ENCODE measurements around the gene NELL1.

The NELL1 gene

DNA sequence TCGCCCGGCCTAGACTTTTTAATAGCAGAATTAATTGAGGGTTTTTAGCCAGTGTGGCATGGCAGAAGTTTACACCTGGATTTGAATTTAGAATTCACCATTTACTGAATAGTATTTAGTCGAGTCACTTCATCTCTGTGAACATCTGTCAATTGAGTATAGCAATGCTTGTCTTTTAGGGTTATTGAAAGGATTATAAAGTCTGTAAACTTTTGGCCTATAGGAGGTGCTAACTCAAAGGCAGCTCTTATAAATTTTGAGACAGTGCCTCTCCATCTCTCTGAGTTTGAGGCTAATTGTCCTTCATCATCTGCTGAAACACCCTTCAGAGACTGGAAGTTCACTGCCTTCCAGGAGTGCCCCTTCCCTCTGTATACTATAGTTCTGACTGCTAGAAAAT, 205.0 kb downstream of the NELL1 start:
- DNase-seq (ENCODE audit: low read depth) = no peak

- DNase-seq (ENCODE audit: low read depth) = no peak
These were observed 206.5 kb downstream of the NELL1 start for GRCh38 chr11:20875889-20876288.

GRCh38 chr11:20876738-20877137, 207.4 kb downstream of the NELL1 start:
- DNase-seq (ENCODE audit: low read depth) = no peak

DNA sequence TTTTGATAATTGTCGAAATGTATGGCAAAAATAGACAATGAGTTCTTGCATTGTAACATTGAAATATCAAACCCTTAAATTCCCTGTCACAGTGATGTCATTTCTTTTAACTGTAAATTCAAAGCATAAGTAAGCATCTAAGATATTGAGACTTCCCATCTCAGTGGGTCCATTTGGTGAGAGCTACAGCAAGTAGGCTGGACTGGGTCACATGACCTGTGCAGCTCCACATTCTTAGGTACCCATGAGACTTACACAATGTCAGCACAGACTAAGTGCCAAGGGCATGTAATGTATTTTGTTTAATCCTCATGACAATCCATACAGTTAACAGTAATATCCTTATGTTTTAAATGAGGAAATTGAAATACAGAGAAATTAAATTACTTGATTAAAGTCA, 210.7 kb downstream of the NELL1 start:
- no peak for DNase-seq (ENCODE audit: low read depth)

- DNase-seq (ENCODE audit: low read depth) = no peak
These were observed 212.1 kb downstream of the NELL1 start for GRCh38 chr11:20881328-20882079.

DNA sequence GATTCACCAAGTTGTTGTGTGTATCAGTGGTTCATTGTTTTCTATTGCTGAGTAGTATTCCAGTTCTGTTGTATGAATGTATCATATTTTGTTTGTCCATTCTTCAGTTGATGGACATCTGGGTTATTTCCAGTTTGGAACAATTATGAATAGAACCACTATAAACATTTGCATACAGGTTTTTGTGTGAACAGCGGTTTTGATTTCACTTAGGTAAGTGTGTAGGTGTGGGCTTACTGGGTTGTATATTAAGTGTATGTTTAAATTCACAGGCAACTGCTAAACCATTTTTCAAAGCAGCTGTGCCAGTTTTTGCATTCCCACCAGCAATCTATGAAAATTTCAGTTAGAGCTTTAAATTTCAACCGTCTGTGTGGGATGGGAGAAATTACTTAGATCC, 217.8 kb downstream of the NELL1 start:
- no peak for DNase-seq (ENCODE audit: low read depth)

DNA sequence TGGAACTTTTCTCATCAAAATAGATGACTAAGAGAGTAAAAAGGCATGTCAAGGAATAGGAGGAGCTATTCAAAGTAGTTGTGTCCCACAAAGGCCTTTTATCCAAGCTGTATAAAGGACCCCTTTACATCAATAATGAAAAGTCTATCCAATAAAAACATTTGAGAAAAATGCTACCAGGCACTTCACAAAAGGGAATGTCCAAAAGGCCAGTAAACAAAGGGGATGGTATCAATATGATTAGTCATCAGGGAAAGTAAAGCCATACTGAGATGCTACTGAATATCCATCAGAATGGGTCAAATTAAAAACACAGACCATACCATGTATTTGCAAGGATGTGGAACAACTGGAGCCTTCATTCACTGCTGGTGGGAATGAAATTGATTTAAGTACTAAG, 224.9 kb downstream of the NELL1 start:
- no peak for DNase-seq (ENCODE audit: low read depth)

DNA sequence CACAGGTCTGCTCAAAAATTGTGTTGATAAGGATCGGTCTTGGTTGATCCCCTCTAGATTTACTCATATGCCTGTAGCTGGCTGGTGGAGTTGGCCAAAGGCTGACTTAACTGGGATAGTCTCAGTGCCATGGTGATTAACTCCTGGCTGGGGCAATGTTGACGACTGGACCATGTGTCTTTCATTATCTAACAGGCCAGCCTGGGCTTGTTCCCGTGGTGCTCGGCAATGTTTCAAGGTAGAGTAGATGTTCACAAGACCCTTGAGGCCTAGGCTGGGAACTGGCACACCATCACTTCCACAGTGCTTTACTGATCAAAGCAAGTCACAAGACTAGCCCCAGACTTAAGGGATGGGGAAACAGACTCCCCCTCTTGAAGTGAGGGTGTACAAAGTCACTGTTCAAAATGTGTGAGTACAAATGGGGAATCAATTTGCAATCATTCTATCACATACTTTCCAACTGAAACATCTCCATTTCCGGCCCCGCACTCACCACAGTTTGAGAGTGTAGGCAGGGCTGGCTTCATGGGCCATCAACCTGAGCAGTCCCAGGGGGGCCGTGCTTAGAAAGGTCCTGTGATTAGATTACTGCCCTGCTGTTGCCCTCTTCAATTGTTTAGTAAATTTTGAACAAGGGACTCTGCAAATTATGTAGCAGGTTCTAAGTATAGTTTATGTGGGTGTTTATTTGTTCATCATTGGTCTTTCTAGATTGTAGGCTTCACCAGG, 240.8 kb downstream of the NELL1 start:
- DNase-seq (ENCODE audit: low read depth) = no peak

- no peak for DNase-seq (ENCODE audit: low read depth)
These were observed 241.3 kb downstream of the NELL1 start for GRCh38 chr11:20910733-20911132.

GRCh38 chr11:20912065-20912821, 242.9 kb downstream of the NELL1 start:
- DNase-seq (ENCODE audit: low read depth) = no peak

- no peak for DNase-seq (ENCODE audit: low read depth)
These were observed 243.6 kb downstream of the NELL1 start for GRCh38 chr11:20912922-20913512.

GRCh38 chr11:20917306-20917705, 247.9 kb downstream of the NELL1 start:
- DNase-seq (ENCODE audit: low read depth) = no peak

GRCh38 chr11:20926799-20927540, 257.6 kb downstream of the NELL1 start:
- DNase-seq (ENCODE audit: low read depth) = no peak

GRCh38 chr11:20931029-20931428, 261.6 kb downstream of the NELL1 start:
- no peak for DNase-seq (ENCODE audit: low read depth)

DNA sequence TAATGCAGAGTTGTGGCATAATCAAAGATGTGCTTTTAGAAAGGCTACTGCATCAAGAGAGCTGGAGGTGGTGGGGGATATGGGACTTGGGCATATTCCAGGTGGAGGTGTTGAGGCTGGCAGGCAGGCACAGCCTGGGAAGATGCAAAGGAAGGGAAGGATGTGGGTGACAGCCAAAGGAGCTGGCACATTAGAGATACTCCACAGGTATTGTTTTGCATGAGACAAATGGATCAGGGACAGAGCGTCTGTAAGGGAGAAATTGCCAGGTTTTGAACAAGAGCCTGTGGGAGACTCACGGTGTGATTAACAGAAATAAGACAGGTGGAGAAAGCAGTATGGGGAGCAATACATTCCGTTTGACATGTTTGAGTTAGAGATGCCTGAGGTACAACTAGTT, 263.7 kb downstream of the NELL1 start:
- no peak for DNase-seq (ENCODE audit: low read depth)

GRCh38 chr11:20933958-20934357, 264.6 kb downstream of the NELL1 start:
- DNase-seq (ENCODE audit: low read depth) = no peak

DNA sequence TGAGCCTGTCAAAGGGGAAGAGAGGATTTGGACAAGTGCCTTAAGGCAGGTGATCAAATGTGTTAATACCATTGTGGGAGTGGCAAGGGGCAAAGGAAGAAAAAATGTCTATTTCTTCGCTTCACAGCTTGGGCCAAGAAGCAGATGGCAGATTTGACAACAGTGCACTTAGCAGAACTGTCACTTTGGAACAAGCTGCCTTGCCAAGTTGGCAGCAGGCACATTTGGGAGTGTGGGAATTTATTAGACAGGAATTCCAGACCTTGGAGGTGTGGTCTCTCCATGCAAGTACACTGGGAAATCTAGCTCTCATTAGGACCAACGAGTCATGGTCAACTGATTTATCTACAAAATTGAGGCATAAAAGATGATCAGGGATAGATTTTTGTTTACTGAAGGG, 265.1 kb downstream of the NELL1 start:
- DNase-seq (ENCODE audit: low read depth) = no peak

DNA sequence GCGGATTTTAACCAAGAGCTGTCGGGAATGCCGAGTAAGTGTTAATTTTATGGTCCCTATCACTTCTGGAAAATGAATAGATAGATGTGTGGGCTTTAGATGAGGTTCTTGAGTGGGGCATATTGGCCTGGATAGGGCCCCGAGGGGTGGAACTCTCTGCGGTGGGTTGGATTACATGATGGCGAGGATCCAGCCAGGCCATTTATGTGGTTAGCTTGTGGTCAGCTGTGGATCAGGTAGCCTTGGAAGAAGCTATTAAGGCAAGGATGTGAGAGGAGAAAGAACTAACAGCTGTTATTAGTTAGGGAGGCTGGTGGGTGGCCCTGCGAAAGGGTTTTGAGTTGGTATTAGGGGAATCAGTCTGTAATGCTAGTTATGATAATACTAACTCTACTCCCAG, 268.4 kb downstream of the NELL1 start:
- DNase-seq (ENCODE audit: low read depth) = no peak

DNA sequence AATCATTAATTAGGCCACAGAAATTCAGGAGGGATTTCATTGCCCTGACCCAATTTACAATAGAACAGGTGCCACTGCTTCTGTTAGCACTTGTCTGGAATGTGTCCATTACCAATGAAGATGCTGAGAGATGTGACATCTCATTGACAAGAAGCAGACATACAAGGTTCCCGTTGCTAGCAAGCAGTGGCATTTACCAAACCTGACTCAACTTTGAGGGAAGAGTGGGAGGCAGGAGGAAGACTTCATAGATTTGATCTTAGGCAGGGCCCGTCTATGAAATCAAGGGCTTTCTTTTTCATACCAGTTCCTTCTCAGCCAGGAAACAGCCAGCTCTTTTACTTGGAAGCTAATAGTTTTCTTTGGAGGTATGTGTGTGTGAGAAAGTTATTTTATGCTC, 280.2 kb downstream of the NELL1 start:
- no peak for DNase-seq (ENCODE audit: low read depth)

- DNase-seq (ENCODE audit: low read depth) = no peak
These were observed 293.2 kb downstream of the NELL1 start for GRCh38 chr11:20962581-20962980.

- DNase-seq (ENCODE audit: low read depth) = no peak
These were observed 294.2 kb downstream of the NELL1 start for GRCh38 chr11:20963596-20963995.

DNA sequence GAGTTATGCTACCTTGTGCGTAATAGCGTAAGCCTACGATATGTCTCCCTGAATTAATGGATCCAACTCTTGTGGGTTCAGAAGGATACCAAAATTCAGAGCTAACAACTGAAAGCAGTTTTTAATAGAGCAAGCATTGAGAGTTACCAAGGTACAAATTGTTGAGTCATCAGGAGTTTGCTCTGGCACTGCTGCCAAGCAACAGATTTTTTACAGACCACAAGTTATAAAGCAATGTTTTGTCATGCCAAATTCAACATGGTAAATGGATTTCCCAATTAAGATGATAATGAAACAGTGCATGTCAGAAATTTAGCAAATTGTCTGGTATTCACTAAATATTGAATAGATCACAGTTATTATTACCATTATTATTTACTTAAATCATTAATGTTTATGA, 295.6 kb downstream of the NELL1 start:
- no peak for DNase-seq (ENCODE audit: low read depth)

All from activated T-cell treated with anti-CD3 and anti-CD28 coated beads for 1 hour (primary cell).